AG09319 (cell line): ENCODE measurements around the gene MOSPD2.

Experiments
- DNase-seq: peaks from one replicate; pipeline ENCODE4 v3.0.0-alpha.2; 2010; ENCODE audit warnings: low read depth; ENCODE audit errors: extremely low read depth
- CTCF ChIP-seq: IDR thresholded peaks from 2 replicates; pipeline ENCODE4 v1.5.1; 2011; ENCODE audit warnings: low read depth, mild to moderate bottlenecking, inconsistent platforms, low read length, moderate library complexity

MOSPD2 gene

GRCh38 chrX:14843666-14844065, 29.6 kb upstream of the MOSPD2 start:
- no peak for TF ChIP-seq CTCF
- DNase-seq, result no peak

GRCh38 chrX:14851526-14851925, 21.7 kb upstream of the MOSPD2 start:
- TF ChIP-seq CTCF, result no peak
- DNase-seq, result no peak

GRCh38 chrX:14864631-14865030, 8.6 kb upstream of the MOSPD2 start:
- DNase-seq, result no peak
- TF ChIP-seq CTCF, result no peak

- DNase-seq, result no peak
- TF ChIP-seq CTCF, result no peak
These were observed 8.0 kb upstream of the MOSPD2 start for GRCh38 chrX:14865201-14865600.

- TF ChIP-seq CTCF, result no peak
- DNase-seq, result no peak
These were observed 1.5 kb upstream of the MOSPD2 start for GRCh38 chrX:14871767-14872166.

GRCh38 chrX:14872355-14872754, 866 bp upstream of the MOSPD2 start:
- DNase-seq, result no peak

GRCh38 chrX:14873676-14874049, 442 bp downstream of the MOSPD2 start:
- TF ChIP-seq CTCF, result no peak

More at GRCh38 chrX:14872355-14872754, 866 bp upstream of the MOSPD2 start:
- no peak for TF ChIP-seq CTCF

More at GRCh38 chrX:14873676-14874049, 442 bp downstream of the MOSPD2 start:
- no peak for DNase-seq
